D721Med (cell line): ENCODE results near the gene TTC28.

Experiments used
- DNase-seq: peaks from one replicate; pipeline ENCODE4 v3.0.0; 2011; ENCODE audit warnings: low spot score; ENCODE audit not compliant: insufficient read length
- FAIRE-seq: peaks from 2 replicates; lab custom pipeline; 2011; peaks lifted over from hg19 to GRCh38; lab: Jason Lieb, UNC
- TF ChIP-seq, protein P1 (sequence below): IDR thresholded peaks from 2 replicates; pipeline ENCODE4 v1.5.1; 2012; ENCODE audit warnings: mild to moderate bottlenecking, control low read depth; ENCODE audit not compliant: insufficient read depth; ENCODE audit errors: missing control alignments

TTC28 gene

DNA sequence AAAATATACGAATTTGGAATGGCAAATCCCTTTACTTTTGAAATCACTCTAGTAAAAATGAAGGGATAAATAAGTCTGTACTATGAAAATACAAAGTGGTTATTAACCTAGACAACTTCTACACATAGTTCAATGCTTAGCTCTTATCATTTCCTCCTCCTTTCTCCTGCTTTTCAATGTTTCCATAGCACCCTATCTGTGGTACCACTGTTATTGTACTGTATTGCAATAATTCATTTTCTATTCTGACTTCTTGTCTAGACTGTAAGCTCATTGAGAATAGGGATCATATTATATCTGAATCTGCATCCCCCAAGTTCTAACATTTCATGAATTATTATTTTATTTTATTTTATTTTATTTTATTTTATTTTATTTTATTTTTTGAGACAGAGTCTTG is 251.4 kb downstream of the TTC28 start:
- TF ChIP-seq, protein P1, sequence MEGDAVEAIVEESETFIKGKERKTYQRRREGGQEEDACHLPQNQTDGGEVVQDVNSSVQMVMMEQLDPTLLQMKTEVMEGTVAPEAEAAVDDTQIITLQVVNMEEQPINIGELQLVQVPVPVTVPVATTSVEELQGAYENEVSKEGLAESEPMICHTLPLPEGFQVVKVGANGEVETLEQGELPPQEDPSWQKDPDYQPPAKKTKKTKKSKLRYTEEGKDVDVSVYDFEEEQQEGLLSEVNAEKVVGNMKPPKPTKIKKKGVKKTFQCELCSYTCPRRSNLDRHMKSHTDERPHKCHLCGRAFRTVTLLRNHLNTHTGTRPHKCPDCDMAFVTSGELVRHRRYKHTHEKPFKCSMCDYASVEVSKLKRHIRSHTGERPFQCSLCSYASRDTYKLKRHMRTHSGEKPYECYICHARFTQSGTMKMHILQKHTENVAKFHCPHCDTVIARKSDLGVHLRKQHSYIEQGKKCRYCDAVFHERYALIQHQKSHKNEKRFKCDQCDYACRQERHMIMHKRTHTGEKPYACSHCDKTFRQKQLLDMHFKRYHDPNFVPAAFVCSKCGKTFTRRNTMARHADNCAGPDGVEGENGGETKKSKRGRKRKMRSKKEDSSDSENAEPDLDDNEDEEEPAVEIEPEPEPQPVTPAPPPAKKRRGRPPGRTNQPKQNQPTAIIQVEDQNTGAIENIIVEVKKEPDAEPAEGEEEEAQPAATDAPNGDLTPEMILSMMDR, result no peak
- no peak for DNase-seq
- no peak for FAIRE-seq

DNA sequence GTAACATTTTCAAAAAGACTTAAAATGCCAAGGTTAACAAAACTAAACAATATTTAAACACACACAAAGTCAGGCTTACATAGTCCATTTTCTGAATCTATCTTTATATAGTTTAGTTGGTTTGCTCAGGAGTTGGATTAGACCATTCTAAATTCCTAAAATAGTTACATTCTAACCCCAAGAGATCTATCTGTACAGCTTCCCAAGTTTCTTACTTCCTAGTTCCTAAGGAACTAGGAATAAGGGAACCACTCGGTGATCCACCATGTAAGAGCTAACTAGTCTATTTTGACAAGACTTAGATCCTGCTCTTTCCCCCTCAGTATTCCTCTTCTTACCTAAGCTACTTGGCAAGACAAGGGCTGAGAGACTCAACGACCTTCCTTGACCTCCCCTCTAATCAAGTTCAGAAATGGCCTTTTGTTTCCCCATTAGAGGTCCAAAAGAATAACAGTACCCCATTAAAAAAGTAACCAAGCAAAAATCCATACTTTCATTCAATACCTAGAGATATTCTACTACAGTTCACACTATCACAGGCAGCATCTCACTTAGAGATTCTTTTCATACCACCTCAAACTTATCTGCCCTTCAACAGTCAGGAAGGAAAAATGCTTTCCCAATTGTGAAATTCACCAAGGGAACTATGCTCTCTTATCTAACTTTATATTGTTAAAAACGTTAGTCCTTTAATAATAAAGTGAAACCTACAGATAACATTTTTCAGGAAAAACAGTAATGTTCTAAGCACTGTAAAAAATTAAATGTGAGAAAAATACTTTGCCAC is 253.1 kb downstream of the TTC28 start:
- TF ChIP-seq, protein P1, result no peak
- FAIRE-seq (no peak), DNase-seq (no peak)

DNA sequence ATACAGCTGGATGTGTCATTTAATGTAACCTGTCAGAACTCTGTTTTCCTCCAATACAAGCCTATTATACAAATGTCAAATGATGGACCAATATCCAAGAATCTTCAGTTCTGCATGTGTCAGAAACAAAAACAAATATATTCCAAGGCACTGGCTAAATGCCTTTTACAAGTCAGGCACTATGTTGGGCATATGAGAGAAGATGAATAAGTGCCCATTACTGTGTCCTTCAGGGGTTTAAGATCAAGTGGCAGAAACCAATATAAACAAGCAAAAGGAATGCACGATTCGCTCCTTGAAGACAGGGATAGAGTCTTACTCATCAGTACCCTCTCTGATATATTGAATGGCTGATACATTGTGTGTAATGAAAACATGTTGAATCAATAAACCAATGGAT is 254.4 kb downstream of the TTC28 start:
- TF ChIP-seq, protein P1, result no peak
- no peak for DNase-seq
- FAIRE-seq, result no peak

DNA sequence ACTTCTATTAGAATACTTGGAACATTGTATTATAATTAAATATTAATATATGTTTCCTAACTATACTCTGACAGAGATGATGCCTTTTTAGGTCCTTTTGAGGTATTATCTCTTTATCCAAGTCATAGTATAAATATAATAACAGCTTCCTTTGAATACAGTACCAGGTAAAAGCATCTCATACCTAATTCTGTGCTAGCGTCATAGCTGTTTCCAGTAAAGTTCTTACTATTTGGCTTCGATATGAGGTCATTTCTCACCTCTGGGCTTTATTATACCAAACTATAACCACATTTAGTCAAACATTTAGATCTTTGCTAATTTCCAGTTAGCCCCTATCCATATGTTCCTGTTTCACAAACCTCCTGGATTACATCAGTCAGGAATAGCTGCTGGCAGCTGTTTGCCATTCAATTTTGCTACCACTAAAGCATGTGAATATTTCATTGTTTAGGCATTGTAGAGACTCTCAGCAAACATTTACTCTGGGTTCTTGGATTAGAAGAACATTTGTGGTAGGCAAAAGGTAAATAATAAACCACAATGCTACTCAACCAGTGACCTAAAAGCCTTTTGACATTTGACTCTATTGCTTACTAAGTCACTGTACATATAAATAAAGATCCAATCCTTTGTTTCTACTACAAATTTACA is 255.1 kb downstream of the TTC28 start:
- TF ChIP-seq, protein P1, result no peak
- FAIRE-seq (no peak), DNase-seq (no peak)

DNA sequence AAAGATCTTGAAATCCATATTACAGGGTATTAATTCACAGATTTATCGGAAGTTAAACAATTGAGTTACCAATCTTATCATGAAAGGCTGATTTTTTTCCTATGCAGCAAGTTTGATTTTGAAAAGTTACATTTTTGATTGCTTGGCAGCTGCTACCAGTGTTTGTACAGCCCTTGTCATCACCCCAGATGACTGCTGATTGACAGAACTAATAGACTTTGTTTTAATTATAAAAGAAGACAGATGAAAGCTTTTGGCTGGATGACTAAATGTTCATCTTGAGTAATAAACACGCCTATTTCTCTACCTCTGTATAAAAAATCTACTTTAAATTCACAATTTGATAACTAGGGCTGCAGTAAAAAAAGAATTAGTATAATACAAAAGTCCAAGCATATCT is 259.7 kb downstream of the TTC28 start:
- TF ChIP-seq, protein P1, result no peak
- no peak for FAIRE-seq
- no peak for DNase-seq

DNA sequence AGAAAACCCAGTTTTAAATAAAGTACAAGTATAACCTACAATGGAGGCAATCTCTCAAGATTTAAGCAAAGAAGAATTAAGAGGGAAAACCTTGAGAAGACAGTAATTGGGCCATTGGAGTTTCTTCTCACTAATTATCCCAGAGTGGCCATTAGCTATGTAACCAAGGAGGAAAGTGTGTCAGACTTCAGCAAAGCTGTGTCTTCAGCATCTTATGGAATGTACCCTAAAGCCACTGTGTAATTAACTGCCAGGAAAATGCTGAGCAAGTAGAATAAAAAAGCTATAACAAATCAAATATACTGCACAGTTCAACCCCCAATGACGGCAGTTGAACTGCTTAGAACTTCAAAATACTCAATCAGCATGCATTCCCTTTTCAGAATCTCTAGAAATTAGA is 261.6 kb downstream of the TTC28 start:
- DNase-seq (no peak), FAIRE-seq (no peak)
- TF ChIP-seq, protein P1, result no peak

DNA sequence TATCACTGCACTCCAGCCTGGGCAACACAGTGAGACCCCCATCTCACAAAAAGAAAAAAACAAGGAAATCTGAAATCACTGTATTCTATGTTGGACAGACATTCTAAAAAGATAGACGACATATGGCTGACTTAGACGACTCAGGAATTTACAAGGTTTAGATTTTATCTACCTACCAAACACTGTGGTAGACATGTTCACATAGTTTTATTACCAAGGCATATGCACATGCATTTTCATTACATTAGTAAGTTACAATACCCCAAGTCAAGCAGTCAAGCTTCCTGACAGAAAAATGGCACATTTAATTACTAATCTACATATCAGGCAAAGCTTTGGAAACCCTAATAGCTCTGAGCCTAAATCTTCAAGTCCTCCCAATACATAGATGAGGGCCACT is 262.2 kb downstream of the TTC28 start:
- no peak for DNase-seq
- TF ChIP-seq, protein P1, result no peak
- FAIRE-seq, result no peak
